Neuronal stem cell (in vitro differentiated cells): ENCODE results near the gene SLC51B.

ENCODE experiments used
- DNase-seq: peaks from one replicate; pipeline ENCODE4 v3.0.0-alpha.2; 2013; ENCODE audit warnings: low spot score
- H2AFZ ChIP-seq: one replicate; pipeline ENCODE4 v1.6.1; 2013; ENCODE audit warnings: mild to moderate bottlenecking, low read length, inconsistent platforms
- H2AK5ac ChIP-seq: 2 replicates; pipeline ENCODE4 v1.6.1; 2013; ENCODE audit warnings: low read depth, mild to moderate bottlenecking, inconsistent platforms, low read length, moderate library complexity, mixed read lengths
- H2BK120ac ChIP-seq: 2 replicates; pipeline ENCODE4 v1.6.1; 2013; ENCODE audit warnings: low read depth, mild to moderate bottlenecking, inconsistent platforms, low read length, moderate library complexity, mixed read lengths
- H2BK12ac ChIP-seq: one replicate; pipeline ENCODE4 v1.6.1; 2013; ENCODE audit warnings: low read length, inconsistent platforms
- H2BK15ac ChIP-seq: 2 replicates; pipeline ENCODE4 v1.6.1; 2013; ENCODE audit warnings: mild to moderate bottlenecking, low read length, inconsistent platforms, mixed read lengths
- H2BK5ac ChIP-seq: one replicate; pipeline ENCODE4 v1.6.1; 2013; ENCODE audit warnings: inconsistent platforms, mild to moderate bottlenecking, low read length, moderate library complexity
- H3K14ac ChIP-seq: one replicate; pipeline ENCODE4 v1.6.1; 2013; ENCODE audit warnings: low read length, inconsistent platforms
- H3K18ac ChIP-seq: 2 replicates; pipeline ENCODE4 v1.6.1; 2013; ENCODE audit warnings: low read length, inconsistent platforms
- H3K23ac ChIP-seq: 2 replicates; pipeline ENCODE4 v1.6.1; 2013; ENCODE audit warnings: low read depth, mild to moderate bottlenecking, mixed read lengths, low read length, inconsistent platforms; ENCODE audit not compliant: poor library complexity
- H3K27ac ChIP-seq: replicated peaks from 3 replicates; pipeline ENCODE4 v1.5.1; 2013; ENCODE audit warnings: low read length, inconsistent platforms
- H3K27me3 ChIP-seq, 3 experiments: 2 replicates each; pipeline ENCODE4 v1.6.1; 2013; ENCODE audit warnings: low read length in 3 of 3, mild to moderate bottlenecking in 2 of 3, inconsistent platforms in 1 of 3, low read depth in 1 of 3, mixed read lengths in 1 of 3, moderate library complexity in 1 of 3; ENCODE audit not compliant: control insufficient read depth in 3 of 3, insufficient read depth in 3 of 3
- H3K36me3 ChIP-seq, 2 donors: replicated peaks in 1 of 2; 2 replicates each; pipeline ENCODE4 v1.6.1; 2013; ENCODE audit warnings: low read length in 2 of 2; ENCODE audit not compliant: control insufficient read depth in 2 of 2, insufficient read depth in 2 of 2
- H3K4ac ChIP-seq: 2 replicates; pipeline ENCODE4 v1.6.1; 2013; ENCODE audit warnings: inconsistent platforms, mild to moderate bottlenecking, low read length, moderate library complexity
- H3K4me1 ChIP-seq, 2 donors: 1 replicate in 1 of 2; 2 replicates in 1 of 2; pipeline ENCODE4 v1.6.1; 2013; ENCODE audit warnings: low read length in 2 of 2, low read depth in 1 of 2; ENCODE audit not compliant: control insufficient read depth in 2 of 2, insufficient read depth in 1 of 2
- H3K4me2 ChIP-seq: one replicate; pipeline ENCODE4 v1.6.1; 2013; ENCODE audit warnings: mild to moderate bottlenecking, low read length, inconsistent platforms; ENCODE audit not compliant: insufficient read depth, poor library complexity, severe bottlenecking
- H3K4me3 ChIP-seq, 2 donors: 2 replicates each; pipeline ENCODE4 v1.5.1; 2013; ENCODE audit warnings: low read length in 2 of 2, mild to moderate bottlenecking in 2 of 2, inconsistent platforms in 1 of 2, moderate library complexity in 1 of 2
- H3K79me1 ChIP-seq: one replicate; pipeline ENCODE4 v1.6.1; 2013; ENCODE audit warnings: low read depth, mild to moderate bottlenecking, inconsistent platforms, low read length, moderate library complexity
- H3K9ac ChIP-seq: one replicate; pipeline ENCODE4 v1.6.1; 2013; ENCODE audit warnings: mild to moderate bottlenecking, low read depth, low read length, inconsistent platforms; ENCODE audit not compliant: poor library complexity
- H3K9me3 ChIP-seq, 2 donors: replicated peaks in 1 of 2; 2 replicates each; pipeline versions ENCODE3 to v1.6.1; 2013; ENCODE audit warnings: low read length in 2 of 2, mild to moderate bottlenecking in 2 of 2, inconsistent platforms in 1 of 2, low read depth in 1 of 2, mixed read lengths in 1 of 2, moderate library complexity in 1 of 2; ENCODE audit not compliant: control insufficient read depth in 2 of 2, insufficient read depth in 1 of 2
- H4K8ac ChIP-seq: one replicate; pipeline ENCODE4 v1.6.1; 2013; ENCODE audit warnings: low read depth, mild to moderate bottlenecking, inconsistent platforms, low read length, moderate library complexity
- H4K91ac ChIP-seq: one replicate; pipeline ENCODE4 v1.6.1; 2013; ENCODE audit warnings: low read length, low read depth, mild to moderate bottlenecking, inconsistent platforms; ENCODE audit not compliant: poor library complexity
- WGBS, 2 donors: extraction: QIAGEN DNeasy Blood & Tissue Kit; methylation state at CpG; one replicate each; pipeline ENCODE4 v1.1.7; 2013; ENCODE audit warnings: missing lambda C conversion rate in 2 of 2, mixed read lengths in 1 of 2; ENCODE audit not compliant: insufficient read length in 2 of 2, insufficient replicate concordance in 1 of 2; ENCODE audit errors: extremely low coverage in 2 of 2; 5-methylcytosine and 5-hydroxymethylcytosine counted together

The SLC51B gene

GRCh38 chr15:65059369-65059750, 14.2 kb downstream of the SLC51B start:
- no peak overlapping the region for H2BK12ac ChIP-seq
- no peak overlapping the region for H3K4ac ChIP-seq
- H2BK15ac ChIP-seq, result no peak overlapping the region
- no peak overlapping the region for H4K8ac ChIP-seq
- no peaks in the 10 kb centered on the region for H3K79me1 ChIP-seq
- H3K23ac ChIP-seq, result no peak overlapping the region
- no peaks in the 10 kb centered on the region for H3K36me3 ChIP-seq
- H2AFZ ChIP-seq, result no peak overlapping the region
- no peak overlapping the region for H2BK5ac ChIP-seq
- H3K9me3 ChIP-seq, result peaks cover 0 to 2% of the 10 kb centered on the region in 2 donors
- H3K4me1 ChIP-seq, result peaks cover 5 to 7% of the 10 kb centered on the region in 2 donors
- H2AK5ac ChIP-seq, result no peak overlapping the region
- no peak for DNase-seq
- H3K27me3 ChIP-seq, result peaks cover 0 to 5% (median 0%) of the 10 kb centered on the region in 3 experiments
- no peak overlapping the region for H3K9ac ChIP-seq
- no peak overlapping the region for H3K18ac ChIP-seq
- WGBS, 2 donors, result no CpG with 5 or more reads among the region's 3 CpGs
- H3K4me2 ChIP-seq, result no peak overlapping the region
- no peak overlapping the region for H2BK120ac ChIP-seq
- H3K14ac ChIP-seq, result no peak overlapping the region
- H4K91ac ChIP-seq, result no peak overlapping the region
- H3K27ac ChIP-seq, result no peak overlapping the region
- H3K4me3 ChIP-seq, result peak overlapping the region in 1 of 2 donors; percentile 7

- no peak overlapping the region for H3K18ac ChIP-seq
- peaks cover 5 to 7% of the 10 kb centered on the region in 2 donors for H3K4me1 ChIP-seq
- H2BK120ac ChIP-seq, result no peak overlapping the region
- no peak overlapping the region for H2BK5ac ChIP-seq
- H3K14ac ChIP-seq, result no peak overlapping the region
- no peak overlapping the region for H4K8ac ChIP-seq
- WGBS, 2 donors, result no CpG with 5 or more reads among the region's 4 CpGs
- H2BK12ac ChIP-seq, result no peak overlapping the region
- H3K4me3 ChIP-seq, result no peak overlapping the region
- H2BK15ac ChIP-seq, result no peak overlapping the region
- no peak overlapping the region for H3K4ac ChIP-seq
- no peak overlapping the region for H2AFZ ChIP-seq
- DNase-seq, result no peak
- H3K9ac ChIP-seq, result no peak overlapping the region
- H3K27me3 ChIP-seq, result peaks cover 0 to 6% (median 0%) of the 10 kb centered on the region in 3 experiments
- H3K79me1 ChIP-seq, result no peaks in the 10 kb centered on the region
- H3K9me3 ChIP-seq, result peaks cover 0 to 2% of the 10 kb centered on the region in 2 donors
- no peak overlapping the region for H4K91ac ChIP-seq
- H3K23ac ChIP-seq, result no peak overlapping the region
- no peak overlapping the region for H3K4me2 ChIP-seq
- no peak overlapping the region for H3K27ac ChIP-seq
- no peaks in the 10 kb centered on the region for H3K36me3 ChIP-seq
- no peak overlapping the region for H2AK5ac ChIP-seq
Measured at GRCh38 chr15:65059931-65060596, 14.9 kb downstream of the SLC51B start.

DNA sequence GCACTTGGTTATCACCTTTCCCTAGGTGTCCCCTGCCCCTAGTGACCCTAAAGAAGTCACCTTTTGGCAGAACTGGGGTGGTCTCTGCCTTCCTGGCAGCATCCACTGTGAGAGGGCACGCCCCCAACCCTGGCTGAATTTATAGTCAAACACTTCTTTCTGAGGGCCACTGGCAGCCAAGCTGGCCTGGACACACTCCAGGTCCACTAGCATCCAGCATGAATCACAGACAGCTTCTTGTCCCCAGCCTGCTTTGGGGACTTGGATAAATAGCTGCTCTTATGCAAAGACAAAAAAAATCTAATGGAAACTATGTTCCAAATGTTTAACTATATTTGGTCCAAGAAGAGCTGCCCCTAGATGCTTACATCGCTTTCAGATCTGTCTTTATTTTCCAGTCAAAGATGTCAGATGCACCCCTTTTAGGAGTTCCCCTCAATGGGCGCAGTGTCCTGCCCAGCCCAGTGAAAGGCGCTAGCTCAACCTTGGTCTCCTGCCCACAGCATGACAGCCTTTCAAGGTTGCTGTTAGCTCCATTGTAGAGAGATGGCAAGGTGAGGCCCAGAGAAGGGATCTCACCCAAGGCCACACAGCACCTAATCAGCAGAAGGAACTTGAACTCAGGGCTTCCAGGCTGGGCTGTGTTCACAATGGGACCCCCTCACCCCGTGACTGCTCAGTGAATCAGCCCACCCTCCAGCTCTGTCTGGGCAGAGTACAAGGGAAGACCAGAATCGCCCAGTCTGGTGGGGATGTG, 15.6 kb downstream of the SLC51B start:
- no CpG with 5 or more reads among the region's 6 CpGs for WGBS, 2 donors
- no peaks in the 10 kb centered on the region for H3K36me3 ChIP-seq

DNA sequence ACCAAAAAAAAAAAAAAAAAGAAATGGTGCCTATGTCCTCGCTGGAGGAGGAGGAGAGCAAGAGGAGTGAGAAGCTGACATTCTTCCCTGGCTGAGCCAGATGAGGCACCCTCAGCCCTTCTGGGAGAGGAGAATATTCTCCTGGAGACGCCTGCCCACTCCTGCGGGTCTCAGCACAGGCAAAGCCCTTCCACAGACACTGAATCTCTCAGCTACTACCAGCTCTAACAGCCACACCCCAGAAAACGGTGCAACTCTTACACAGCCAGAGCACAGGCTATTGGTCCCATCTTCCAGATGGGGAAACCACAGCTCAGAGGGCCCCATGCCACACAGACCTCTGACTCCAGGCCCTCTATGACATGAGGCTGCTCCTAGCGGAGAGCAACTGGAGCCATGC, 16.9 kb downstream of the SLC51B start:
- no peak overlapping the region for H2BK15ac ChIP-seq
- no CpG with 5 or more reads among the region's 5 CpGs for WGBS, 2 donors
- no peak overlapping the region for H3K4me2 ChIP-seq

More for the DNA sequence above, 15.6 kb downstream of the SLC51B start:
- no peak for DNase-seq
- Histone ChIP-seq H2AFZ (no peak overlapping the region), H3K27me3 (peaks cover 0 to 12% (median 0%) of the 10 kb centered on the region in 3 experiments), H2BK5ac (peak overlapping the region; percentile 55), H2BK15ac (peak overlapping the region; percentile 50), H4K91ac (no peak overlapping the region), H3K14ac (no peak overlapping the region), H3K4me3 (peak overlapping the region in 1 of 2 donors; percentile 15), H3K18ac (no peak overlapping the region), H3K9ac (no peak overlapping the region), H4K8ac (no peak overlapping the region), H3K4ac (no peak overlapping the region), H2BK120ac (no peak overlapping the region), H3K4me2 (no peak overlapping the region), H3K9me3 (peaks cover 0 to 2% of the 10 kb centered on the region in 2 donors), H3K27ac (no peak overlapping the region), H3K79me1 (no peaks in the 10 kb centered on the region), H3K23ac (no peak overlapping the region), H2AK5ac (no peak overlapping the region), H3K4me1 (peaks cover 7 to 10% of the 10 kb centered on the region in 2 donors), H2BK12ac (no peak overlapping the region)

More for the DNA sequence above, 16.9 kb downstream of the SLC51B start:
- Histone ChIP-seq H3K79me1 (no peaks in the 10 kb centered on the region), H3K4me3 (no peak overlapping the region), H2AK5ac (no peak overlapping the region), H4K91ac (no peak overlapping the region), H3K23ac (no peak overlapping the region), H3K27ac (no peak overlapping the region), H3K4ac (no peak overlapping the region), H2BK12ac (no peak overlapping the region), H3K36me3 (no peaks in the 10 kb centered on the region), H3K9ac (no peak overlapping the region), H3K9me3 (peaks cover 0 to 2% of the 10 kb centered on the region in 2 donors), H2AFZ (no peak overlapping the region), H3K14ac (no peak overlapping the region), H3K4me1 (peaks cover 8 to 15% of the 10 kb centered on the region in 2 donors), H2BK5ac (no peak overlapping the region), H3K27me3 (peaks cover 0 to 19% (median 0%) of the 10 kb centered on the region in 3 experiments), H2BK120ac (no peak overlapping the region), H4K8ac (no peak overlapping the region), H3K18ac (peak overlapping the region; percentile 32)
- no peak for DNase-seq
